ENCODE results near the gene DHX9. TPM values are rescaled to one million over a fixed set of nuclear protein-coding genes. Genes with fewer than 3 reads are reported as not detected.

DHX9 gene
- total RNA-seq, 2 donors from 2014 or later: 67.4 to 89.0 TPM

Other genes with a start within 250 kb of the DHX9 start
- gene RGS16, start 235.0 kb upstream of the DHX9 start, total RNA-seq: 1 to 10 TPM; 1.5 to 3.3 TPM
- gene RGS8, start 154.8 kb upstream of the DHX9 start, total RNA-seq: under 1 TPM; 0.05 to 0.18 TPM
- 10 to 100 TPM in 1 of 2 donors, 1 to 10 TPM in 1; 6.7 to 16.7 TPM for gene NPL, start 49.6 kb upstream of the DHX9 start, total RNA-seq
- not detected for gene SHCBP1L, start 113.8 kb downstream of the DHX9 start, total RNA-seq
- 100 to 1,000 TPM; 108 to 126 TPM for gene LAMC1, start 184.1 kb downstream of the DHX9 start, total RNA-seq

All from left cardiac atrium (tissue), 2 donors.